ENCODE results near the gene NFIX.

Gene NFIX

DNA sequence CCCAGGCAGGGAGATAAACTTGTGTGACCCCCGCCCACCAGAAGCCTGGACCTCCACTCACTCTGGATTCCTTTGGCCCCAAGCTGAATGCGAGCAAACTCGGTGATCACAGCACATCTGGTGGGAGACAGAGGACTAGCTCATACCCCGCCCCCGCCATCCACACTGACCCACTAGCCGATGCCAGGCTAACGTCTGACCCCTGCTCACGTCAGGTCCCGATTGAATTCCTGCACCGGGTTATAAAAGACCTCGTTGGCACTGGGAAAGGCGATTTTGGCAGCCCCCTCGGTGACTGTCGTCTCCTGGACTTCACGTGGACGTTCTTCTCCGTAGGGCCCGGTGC lies 120.6 kb downstream of the NFIX start:
- DNase-seq = no peak

DNA sequence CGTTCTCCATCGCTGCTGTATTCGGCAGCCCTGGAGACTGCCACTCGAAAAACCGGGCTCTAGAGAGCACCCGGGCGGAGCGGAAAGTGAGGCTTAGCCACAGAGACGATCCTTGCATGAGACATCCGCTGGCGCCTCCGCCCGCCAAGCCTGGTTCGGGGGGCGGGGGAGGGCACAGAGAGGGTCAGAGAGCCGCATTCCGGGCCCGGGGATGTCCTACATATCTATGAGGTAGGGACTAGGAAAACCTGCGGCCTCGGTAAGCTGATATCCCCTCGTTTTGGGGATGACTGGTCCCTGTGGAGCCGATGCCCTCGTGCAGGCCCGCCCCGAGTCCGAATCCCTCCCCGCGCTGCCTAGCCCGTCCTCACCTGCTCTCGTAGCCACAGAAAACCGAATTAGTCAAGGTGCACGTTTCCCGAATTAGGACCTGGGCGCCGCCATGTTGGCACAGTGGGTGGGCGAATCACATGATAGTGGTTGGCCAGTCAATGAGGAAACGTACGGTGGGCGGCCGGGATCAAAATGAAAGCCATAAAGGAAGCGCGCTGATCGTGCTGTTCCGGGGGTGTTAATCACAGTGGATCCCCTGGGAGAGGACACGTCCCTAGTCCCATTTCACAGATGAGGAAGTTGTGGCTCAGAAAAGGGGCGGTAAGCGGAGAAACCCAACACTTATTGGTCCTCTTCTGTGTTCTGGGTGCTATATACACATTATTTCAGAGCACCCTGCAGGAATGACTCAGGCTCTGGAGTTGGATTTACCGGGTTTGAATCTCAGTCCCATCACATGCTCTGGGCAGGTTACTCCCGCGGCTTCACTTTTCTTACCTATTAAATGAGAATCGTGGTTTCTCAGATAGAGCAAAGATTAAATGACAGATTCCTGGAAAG lies 121.3 kb downstream of the NFIX start, which contains the start of gene TRMT1:
TRMT1 (minus strand) TSS at position 459 of the 894 bp plus-strand sequence; CDS start at position 118, 341 bp downstream.
- peak; percentile 94 for DNase-seq

DNA sequence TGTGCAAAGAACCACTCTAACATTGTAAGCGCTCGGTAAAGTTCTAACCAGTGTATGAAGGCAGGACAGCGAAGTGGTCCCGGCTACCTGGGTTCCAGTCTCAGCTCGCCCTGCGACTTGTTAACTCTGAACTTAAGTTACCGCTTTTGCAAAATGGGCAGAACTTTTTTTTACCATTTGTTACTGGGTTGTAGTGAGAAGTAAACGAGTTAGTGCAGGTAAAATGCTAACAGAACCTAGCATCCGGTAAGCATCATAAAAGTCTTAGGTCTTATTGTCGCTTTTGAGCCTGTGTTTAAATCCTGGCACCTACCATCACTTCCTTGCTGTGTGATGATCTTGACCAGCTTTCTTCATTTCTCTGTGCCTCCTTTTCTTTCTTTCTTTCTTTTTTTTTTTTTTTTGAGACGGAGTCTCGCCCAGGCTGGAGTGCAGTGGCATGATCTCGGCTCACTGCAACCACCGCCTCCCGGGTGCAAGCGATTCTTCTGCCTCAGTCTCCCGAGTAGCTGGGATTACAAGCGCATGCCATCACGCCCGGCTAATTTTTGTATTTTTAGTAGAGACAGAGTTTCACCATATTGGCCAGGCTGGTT lies 122.0 kb downstream of the NFIX start:
- no peak for DNase-seq

DNA sequence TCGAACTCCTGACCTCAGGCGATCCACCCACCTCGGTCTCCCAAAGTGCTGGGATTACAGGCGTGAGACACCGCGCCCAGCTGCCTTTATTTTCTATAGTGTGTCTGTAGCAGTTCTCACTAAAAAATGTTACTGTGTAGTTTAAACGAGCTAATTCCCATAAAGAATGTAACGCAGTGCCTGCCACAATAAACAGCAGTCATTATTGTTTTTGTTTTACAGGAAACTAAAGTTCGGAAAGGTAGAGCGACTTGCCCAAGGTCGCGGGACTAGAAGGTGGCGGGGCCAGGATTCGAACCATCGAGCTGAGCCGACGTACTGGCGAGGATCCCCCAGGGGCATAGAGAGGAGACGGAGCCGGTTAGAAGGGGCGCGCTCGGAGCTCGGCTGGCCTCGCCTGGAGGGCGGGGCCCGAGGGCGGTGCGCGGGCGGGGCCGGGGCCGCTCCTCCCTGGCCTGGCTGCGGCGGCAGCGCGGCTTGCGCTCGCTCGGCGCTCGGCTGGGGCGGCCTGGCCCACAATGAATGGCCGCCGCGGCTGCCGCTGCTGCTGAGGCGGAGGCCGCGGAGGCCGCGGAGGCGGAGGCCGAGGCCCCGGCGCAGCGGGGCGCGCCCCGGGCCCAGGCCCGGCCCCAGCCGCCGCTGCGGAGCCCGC lies 122.6 kb downstream of the NFIX start, which contains the start of gene NACC1:
NACC1 (plus strand) TSS at position 493 of the 652 bp plus-strand sequence. CDS start 16,944 bp downstream, outside the sequence.
- peak; percentile 92 for DNase-seq

DNA sequence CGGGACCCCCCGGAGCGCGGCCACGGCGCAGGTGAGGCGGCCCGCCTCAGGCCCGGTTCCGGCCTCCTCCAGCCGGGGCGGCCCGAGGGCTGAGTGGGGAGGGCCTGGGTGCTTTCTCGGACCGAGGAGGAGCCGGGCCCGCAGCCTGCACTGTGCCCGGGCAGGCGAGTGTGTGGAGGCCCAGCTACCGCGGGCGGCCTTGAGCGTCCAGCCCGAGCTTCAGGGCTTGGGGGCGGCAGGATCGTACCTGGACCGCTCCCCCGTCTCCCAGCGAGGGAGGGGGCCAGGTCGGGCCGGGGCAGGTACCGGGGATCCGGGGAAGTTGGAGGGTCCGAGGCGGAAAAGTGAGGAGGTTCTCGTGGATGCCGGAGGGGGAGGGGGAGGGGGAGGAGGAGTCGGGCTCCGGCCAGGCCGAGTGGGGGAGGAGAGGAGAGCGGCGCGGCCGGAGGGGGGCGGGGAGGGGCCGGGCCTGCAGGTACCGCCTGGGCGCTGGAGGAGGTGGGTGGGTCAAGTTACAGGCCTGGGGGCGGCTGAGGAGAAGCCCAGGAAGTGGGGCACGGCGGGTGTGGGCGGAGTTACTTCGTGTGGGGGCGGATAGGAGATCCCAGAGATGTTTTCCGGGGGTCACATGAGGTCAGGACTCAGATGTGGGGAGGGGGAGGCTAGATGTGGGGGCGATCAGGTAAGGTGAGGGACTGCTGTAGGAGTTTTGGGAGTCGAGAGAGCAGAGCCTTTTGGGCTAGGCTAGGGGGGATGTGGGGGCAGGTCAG lies 123.3 kb downstream of the NFIX start:
- peak; percentile 38 for DNase-seq

DNA sequence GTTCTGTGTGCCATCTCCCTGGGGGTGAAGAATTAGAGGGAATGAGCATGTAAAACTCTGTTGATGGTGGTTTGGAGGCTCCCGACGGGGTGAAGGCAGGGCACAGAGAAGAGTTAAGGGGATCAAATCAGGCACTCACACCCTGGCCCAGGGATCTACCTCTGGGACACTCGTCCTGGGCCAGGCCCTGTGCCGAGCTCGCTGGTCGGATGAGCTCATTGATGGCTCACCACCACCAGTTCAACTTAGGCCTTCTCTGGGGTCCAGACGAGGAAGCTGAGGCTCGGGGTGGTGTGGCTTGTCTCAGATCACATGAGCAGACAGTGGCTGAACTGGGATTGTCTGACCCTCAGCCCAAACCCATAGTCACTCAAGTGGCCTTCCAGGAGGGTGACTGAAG lies 124.4 kb downstream of the NFIX start:
- no peak for DNase-seq

DNA sequence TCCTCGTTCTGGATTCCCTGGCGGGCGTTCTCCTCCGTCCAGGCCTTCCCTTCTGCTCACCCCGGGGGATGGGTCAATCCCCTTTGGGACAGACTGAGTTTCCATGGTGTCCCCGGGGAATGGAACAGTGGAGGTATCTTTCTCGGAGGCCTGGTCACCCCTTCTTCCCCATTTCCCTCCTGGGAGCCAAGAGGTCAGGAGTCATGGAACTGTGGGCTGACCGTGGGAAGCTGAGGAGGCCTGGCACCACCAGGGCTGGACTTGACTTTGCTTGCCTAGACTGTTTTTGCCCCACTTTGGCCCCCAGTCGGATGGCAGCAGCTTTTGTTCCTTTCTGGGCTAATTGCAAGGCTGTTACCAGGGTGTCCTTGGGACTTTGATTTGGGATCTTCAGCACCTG lies 124.8 kb downstream of the NFIX start:
- no peak for DNase-seq

DNA sequence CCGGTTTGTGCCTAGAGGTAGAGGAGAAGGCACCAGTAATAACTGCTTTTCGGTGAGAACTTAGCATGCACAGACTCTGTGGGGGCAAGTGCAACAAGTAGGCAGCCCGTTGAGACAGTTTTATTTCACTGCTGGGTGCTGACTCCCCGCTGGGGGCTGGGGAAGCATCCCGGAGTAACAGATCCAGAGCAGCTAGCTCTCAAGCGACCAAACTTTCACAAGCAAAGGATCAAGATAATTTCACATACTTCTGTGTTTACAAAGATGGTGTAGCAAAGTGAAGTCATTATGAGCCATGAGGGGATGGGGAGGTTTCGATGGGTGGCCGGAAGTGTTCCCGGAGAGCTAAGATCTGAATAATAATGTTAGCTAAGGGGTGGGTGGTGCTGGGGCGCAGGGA lies 125.5 kb downstream of the NFIX start:
- no peak for DNase-seq

DNA sequence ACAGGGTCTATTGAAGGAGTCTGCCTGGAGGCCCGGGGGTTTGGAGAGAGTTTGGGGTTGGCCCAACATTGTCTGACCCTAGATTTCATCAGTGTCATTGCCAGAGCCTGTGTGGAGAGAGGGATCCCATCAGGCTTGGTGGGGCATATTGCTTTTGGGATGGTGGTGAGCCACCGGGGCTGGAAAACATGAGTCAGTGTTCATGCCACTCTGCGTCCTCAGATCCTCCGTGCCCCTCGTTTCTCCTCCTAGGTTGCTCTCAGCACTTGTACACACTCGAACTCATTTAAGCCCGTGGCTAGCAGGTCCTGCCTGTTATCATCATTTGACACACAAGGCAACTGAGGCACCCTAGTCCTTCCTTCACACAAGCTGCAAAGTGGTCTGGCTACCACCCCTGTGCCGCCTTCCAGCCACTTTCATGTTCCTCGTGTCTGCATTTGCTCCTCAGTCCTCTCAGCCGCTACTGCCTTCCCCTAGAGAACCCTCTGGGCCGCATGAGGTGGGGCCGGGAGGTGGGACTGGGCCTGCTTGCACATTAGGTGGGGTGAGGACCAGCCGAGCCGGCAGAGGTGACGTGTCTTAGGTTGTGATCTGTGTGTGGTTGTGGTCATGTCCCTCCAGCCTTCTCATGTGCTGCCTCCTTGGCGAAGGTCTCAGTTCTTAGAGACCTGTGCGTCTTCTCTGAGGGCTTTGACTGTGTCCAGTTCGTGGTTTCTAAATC lies 126.4 kb downstream of the NFIX start:
- DNase-seq = no peak

DNA sequence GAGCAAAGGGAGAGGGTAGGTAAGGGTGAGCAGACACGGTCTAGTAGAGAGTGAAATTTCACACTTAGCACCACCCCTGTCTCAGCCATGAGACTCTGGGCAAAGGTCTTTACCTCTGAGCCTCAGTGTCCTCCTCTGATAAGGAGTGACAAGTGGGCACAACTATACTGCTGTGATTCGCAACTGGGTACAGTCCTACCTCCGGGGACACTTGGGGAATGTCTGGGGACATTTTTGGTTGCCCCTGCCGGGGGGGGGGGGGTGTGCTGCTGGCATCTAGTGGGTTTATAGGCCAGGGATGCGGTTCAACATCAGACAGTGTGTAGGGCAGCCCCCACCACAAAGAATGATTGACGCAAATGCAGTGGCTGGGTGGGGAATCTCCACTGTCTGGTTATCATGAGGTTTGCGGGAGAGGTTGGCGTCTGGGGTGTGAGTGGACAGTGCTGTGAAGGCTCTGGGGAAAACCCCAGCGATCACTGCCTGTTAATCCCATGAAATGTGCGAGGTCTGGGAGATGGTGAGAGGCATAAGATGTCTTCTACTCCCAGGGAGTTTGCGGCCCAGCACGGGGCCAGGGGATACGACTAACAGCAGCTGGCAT lies 127.1 kb downstream of the NFIX start:
- DNase-seq = no peak

DNA sequence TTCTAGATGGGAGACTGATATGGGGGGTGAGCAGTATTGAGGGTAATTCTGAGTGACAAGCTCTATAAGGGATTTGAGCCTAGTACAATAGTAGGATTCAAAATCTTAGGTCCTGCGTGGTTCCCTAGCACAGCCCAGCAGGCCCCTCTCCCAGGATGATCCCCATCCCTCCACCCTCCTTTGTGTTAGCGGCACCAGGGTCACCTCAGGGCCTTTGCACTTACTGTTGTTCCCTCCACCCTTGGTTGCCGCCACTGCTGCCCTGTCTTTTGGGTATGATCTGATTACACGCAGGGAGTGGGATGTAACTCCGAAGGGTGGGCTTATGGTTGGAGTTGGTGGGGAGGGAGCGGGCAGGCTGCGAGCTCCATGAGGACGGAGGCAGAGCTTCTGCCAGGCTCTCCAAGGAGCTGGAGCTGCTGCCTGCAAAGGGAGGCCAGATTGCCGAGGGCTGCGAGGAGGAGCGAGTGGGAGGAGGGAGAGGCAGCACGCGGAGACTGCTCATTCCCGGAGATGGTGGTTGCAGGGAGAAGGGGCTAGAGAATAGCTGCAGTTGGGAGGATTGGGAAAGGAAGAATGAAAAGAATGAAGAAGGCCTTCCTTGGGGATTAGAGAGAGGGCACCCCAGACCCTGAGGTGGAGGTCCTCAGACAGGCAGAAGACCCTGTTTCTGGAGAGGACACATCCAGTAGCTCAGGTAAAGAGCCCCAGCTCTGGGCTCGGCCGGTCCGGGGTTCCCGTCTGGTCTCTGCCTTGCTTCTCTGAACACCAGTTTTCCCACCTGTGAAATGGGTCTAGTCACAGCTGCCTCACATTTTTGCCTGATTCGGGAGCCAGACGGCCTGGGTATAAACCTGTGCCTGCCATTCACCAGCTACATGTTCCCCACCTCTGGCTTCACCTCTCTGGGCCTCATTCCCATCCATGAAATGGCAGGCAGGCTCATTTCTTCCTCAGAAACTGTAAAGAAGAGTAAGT lies 128.0 kb downstream of the NFIX start:
- no peak for DNase-seq

DNA sequence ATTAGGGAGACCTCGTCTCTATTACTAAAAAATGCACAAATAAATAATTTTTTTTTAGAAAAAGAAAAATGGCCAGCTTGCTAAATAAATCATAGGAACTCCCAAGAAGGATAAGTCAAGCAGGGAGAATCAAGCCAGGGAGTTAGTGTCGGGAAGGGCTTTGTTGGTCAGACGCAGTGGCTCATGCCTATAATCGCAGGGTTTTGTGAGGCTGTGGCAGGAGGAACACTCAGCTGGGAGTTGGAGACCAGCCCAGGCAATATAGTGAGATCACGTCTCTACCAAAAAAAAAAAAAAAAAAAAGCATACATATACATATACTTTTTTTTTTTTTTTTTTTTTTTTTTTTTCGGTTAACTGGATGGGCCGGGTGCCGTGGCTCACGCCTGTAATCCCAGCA lies 131.8 kb downstream of the NFIX start:
- no peak for DNase-seq

DNA sequence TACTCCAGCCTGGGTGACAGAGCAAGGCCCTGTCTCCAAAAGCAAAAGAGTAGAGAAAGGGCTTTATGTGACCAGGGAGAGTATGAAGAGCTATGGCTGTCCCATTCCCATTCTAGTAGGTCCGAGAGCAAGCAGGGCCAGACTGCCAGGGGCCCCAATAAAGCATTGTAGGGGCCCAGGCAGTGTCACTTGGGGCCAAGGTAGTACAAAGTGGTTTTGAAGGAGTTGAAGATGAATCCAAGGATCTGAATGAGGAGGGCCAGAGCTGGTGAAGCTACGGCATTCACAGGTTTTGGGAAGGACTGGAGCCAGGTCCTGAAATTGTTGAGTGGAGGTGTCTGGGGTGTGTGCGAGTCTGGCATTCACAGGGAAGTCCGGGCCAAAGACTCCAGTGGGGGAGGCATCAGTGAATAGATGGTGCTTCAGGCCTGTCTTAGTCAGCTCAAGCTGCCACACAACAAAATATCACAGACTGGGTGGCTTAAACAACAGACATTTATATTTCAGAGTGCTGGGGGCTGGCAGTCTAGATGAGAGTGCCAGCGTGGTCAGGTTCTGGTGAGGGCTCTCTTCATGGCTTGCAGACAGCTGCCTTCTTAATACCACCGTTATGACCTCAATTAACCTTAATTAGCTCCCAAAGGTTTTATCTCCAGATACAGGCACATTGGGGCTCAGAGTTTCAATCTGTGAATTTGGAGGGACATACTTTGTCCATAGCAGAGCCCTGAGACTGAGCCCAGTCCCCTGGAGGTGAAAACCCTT lies 132.7 kb downstream of the NFIX start:
- DNase-seq = no peak

DNA sequence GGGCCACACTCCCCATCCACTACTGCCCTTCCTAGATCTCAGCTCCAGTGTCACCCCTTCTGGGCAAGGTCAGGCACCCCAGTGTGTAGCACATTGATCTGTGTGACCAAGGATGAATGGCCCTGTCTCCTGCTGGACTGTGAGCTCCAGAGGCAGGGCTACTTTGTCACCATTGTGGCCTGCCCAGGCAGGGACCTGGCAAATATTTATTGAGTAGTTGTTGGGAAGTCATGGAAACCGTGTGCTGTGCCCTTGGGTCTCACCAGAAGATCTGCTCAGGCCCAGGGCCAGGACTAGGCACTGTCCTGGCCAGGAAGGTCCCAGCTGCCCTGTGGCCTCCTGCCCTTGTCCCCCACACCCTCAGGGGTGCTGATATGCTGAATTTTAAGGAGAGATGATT lies 133.3 kb downstream of the NFIX start:
- no peak for DNase-seq

DNA sequence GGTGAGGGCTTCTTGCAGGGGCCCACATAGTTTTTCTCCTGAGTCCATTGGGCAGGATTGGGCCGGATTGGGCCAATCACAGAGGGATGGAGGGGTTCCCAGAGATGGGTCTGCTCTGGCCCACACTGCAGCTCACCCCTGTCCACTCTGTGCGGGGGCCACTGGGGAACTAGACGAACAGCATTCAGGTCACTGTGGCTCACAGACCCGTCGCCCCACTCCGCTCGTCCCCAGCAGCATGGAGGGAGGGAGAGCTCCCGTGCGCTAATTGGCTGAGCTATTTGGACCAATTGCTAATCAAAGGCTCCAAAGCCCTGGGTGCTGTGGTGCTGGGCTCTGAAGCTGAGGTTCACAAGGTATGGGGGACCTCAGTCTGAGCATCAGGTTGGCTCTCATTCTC lies 134.1 kb downstream of the NFIX start:
- no peak for DNase-seq

DNA sequence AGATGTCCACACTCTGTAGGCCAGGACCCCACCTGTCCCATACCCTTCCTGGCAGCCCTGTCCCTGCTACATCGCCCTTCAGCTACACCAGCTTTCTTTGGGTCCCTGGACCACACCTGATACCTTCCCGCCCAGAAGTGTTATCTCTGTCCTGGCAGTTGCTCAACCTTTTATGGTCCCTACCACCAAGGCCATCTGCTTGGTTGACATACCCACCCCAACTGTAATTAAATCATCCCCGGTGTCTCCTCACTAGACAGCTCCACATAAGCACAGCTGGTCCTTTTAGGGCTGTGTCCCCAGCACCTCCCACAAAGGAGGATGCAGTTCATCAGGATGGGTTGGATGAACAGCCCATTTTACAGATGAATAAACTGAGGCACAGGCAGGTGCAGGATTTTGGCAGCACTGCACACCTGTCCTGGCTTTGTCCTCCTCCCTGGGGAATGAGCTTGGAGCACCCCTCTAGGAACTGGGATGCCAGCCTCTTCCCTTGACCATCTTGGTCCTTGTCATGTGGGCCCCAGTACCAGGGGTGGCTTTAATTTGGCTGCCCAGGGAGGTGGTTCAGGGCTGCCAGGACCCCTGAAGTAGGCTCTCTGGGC lies 135.7 kb downstream of the NFIX start:
- DNase-seq = no peak

DNA sequence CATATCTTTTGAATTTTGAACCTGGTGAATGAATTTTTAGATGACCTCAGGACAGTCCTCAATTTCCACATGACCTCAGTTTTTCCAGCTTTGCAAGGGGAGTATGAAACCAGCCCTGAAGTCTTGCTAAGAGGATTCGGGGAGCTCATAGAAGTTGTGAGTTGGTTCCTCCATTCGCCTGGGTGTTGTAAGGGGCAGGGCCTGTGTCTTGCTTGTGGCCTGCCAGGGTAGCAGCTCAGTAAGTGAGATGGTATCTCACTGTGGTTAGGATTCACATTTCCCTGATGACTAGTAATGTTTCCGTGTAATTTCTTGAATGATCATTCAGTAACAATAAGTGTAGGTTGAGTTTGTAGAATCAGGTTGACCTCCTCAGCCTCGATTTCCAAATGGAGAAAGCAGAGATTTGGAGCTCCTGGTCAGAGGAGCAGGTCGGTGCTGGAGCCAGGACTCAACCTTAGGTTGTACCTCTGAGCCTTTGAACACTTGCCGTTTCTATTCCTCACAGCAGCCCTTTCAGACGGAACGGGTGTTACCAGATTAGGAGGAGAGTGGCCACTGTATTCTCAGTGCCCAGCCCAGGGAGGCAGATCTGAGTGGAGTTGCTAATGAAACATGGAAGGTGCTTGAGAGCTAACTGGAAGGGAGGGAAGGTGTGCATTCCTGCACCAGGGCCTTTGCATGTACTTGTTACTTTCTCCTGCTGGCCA lies 137.4 kb downstream of the NFIX start:
- no peak for DNase-seq

DNA sequence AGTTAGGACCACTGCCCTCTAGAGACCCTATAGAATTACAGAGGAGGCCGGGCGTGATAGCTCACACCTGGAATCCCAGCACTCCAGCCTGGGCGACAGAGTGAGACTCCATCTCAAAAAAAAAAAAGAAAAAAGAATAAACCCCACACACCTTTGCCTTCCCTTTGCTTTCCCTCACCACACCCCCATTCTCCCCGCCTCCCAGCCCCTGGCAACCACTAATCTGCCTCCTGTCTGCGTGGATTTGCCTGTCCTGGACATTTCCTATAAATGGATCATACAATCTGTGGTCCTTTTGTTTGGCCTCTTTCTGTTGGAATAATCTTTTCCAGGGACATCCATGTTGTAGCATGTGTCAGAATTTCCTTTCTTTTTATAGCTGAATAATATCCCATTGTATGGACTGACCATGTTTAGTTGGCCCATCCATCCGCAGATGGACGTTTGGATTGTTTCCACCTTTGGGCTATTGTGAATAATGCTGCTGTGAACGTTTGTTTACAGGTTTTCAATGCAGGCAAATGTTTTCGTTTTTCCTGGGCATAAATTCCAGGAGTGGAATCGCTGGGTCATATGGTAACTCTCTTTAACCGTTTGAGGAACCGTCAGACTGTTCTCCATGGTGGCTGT lies 138.1 kb downstream of the NFIX start:
- no peak for DNase-seq

All from NCI-H2171 (cell line).